Stimulated activated CD8-positive, alpha-beta memory T cell treated with anti-CD3 and anti-CD28 coated beads, Interleukin-2, amount 100 ng/mL, for 48 hours (primary cell): ENCODE data around the gene EPN2.
"Not testable (repeated sequence)": the region's sequence is repeated elsewhere in the genome, so short reads cannot be mapped to it uniquely, and the experiment has no call there.

Experiments
- DNase-seq, 2 donors: peaks; one replicate each; pipeline ENCODE4 v3.0.0-alpha.2; 2020; ENCODE audit warnings: low read depth in 2 of 2

The EPN2 gene

DNA sequence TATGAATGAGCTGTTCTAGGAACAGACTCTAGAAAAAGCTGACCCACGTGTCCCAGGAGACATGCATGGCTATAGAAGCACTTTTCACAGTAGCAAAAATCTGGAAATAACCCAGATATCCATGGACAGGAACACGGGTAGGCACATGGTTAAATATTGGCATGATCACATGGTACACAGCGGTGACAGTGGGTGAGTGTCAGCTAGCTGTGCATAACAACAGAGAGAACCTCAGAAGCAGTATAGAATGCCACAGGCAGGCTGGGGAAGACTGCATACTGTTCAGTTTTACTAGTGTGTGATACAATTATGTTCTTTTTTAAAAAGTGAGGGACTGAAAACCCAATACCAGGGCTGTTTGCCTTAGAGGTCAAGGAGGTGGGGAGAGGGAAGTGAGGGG lies 31.4 kb downstream of the EPN2 start:
- DNase-seq, result no peak

DNA sequence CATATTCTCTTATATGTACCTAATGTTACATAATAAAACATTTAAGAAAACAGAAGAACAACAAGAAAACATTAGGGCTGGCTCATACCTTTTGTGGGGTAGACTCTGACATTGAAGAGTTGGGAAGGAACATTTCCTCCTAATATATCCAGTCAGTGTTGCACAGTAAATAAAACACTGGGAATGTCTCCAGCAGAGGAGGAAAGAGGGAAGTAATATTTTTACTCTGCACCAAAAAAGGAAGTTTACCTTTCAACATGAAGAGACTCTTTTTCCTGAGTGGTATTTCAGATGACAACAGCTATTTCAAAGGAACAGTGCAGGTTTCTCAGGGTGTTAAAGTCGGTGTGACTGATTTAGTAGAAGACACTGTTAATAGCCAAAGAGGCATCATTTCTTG lies 31.9 kb downstream of the EPN2 start:
- DNase-seq, result no peak

DNA sequence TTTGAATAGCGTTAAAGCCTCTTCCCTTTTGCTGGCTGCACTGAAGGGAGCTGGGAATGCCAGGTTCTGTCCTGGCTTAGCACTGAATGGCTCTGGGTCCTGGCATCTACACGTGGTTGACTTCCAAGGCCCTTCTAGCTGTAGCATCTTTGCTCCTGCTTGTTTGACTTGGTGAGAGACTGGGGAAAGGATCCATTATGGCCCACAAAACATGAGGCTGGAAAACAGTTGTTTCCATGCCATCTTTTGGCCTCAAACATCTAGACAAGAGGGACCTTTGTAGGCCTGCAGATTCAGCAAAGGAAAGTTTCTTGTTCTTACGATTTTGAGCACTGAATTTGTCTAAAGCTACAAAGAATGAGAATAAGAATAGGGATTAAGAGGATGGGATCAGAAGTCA lies 32.5 kb downstream of the EPN2 start:
- DNase-seq, result no peak

DNA sequence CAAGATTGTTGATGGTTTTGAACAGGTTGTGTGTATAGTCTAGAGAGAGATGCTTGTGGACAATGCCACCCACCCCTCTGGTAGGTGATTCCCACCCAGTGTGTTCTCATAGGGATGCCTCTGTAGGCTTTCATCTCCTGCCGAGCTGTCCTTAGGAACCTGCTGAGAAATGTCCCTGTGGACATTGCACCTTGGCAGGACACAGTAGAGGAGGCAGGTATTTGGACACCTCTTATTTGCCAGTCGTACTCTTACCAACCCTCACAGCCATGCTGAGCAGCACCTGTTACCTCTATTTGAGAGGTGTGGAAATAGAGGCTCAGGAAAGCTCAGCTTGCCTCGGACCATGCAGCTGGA lies 33.2 kb downstream of the EPN2 start:
- DNase-seq, result no peak

DNA sequence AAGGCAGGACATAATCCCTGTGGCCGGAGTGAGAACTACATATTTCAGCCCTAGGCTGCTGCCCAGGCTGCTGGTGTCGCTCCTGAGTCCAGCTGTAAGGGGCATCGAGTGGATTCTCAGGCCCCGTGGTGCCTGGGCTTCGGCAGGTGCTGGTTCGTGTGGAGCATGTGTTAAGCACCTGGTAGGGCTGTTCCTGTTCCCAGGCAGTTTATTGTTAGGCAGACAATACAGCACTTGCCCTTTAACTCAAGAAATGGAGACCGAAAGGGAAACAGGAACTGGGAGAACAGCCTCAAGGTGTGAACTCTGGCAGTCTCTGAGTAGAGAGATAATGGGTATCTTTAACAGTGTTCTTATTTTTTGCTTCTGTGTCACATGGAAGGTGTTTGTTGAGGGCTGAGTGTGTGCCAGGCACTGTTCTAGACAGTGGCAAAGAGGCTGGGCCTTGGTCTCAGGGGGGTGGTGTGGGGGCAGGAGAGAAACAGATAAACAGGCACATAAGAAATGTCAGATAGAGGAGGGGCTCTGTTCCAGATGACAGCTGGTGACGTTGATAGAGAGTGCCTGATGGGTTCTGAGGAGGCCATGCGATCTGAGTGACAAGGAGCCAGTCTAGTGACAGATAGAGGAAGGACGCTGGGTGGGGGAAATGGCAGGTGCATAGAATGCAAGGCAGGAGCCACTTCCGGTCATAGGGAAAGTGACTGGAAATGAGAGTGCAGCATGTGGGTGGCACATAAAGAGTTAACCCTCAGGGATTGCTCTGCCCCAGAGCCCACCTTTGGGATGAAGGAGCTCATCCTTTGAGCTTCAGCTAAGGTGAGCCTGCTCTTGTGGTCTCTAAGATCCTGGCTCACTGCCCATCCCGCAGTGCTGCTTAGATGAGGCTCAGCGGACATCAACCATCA lies 33.8 kb downstream of the EPN2 start:
- DNase-seq, result no peak

DNA sequence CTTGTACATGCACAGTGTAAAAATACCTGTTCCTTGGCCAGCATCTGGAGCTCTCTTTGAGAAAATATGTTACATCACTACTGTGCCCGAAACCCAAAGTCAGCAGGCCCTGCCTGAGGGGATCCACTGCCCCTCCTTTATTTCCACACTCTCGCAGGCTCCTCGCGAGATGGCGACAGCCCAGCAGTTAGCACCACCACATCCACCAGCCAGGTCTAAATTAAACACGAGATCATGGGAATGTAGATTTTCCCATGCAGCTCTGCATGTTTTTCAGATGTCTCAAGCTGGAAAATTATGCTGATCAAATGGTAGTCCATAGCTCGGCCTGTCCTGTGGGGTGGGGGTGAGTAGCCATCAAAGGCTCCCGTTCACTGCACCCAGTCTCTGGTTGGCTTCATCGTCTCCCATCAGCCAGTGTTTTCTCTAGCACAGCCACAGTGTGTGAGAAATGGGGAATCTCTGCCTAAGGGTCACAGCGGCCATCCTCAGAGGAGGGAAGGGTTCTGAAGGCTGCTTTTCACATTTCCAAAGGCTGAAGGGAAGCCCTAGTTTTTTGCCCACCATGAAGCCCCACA lies 34.7 kb downstream of the EPN2 start:
- DNase-seq, result no peak

DNA sequence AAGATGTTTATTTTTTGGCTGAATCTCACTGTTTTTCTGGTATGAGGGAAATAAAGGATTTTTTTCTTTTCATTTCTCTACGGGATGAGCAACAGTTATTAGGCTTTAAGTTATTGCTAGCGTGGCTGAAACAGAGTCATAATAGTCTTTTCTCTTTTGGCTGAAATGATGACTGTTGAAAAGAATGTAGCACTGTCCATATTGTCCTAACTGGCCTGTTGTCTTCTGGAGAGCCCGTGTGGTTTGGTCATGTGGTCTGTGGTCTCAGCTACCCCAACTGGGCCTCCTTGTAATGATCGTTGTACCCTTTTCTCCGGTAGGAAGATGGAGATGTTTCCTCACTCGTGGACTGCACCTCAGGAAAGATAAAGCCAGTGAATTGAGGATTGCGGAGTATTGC lies 36.6 kb downstream of the EPN2 start:
- no peak for DNase-seq

DNA sequence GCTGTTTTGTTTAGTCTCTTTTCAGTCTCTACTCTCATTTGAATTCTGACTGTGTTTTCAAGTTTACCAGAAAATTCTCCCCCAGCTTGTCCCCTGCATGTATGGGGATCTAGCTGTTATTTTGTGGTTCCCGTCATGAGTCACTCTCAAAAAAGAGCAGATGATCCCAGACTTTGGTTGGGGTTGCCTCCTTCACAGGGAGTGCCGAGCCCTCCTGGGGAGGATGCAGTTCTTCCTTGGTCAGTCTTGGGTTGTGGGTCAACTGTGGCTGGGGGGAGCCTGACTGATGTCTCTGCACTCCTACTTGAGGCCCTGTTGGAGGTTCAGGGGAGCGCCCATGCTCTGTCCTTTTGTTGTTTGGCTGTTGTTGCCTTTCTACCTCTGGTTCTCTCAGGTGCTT lies 37.7 kb downstream of the EPN2 start:
- DNase-seq, result no peak

DNA sequence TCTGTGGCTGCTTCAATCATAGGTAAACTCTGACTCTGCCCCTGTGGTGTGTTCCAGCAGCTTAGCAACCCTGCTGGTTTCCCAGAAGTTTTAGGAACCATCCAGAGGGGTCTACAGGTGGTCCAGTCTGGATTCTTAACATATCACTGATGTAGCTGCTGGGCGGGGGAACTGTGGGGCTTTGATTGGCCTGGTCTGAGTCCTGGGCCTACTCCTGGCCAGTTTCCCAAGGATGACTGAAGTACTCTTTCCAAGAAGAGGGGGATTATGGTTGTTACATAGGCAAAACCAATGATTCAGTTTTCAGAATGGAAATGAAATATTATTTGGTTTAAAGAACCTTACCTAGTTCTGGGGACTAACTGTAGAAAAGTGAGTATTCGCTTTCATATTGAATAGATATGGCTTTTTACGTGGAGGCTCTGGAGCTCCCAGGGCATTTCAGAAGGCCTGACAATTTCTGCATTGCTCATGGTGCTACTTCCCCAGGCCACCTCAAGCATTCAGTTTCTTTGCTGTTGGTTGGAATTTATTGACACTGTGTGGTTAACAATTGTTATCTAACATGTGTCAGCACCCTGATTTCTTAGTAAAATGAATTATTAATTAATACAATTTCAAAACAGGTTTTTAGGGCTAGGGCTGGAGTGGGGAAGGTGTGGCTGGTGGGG lies 38.4 kb downstream of the EPN2 start:
- DNase-seq, result no peak

DNA sequence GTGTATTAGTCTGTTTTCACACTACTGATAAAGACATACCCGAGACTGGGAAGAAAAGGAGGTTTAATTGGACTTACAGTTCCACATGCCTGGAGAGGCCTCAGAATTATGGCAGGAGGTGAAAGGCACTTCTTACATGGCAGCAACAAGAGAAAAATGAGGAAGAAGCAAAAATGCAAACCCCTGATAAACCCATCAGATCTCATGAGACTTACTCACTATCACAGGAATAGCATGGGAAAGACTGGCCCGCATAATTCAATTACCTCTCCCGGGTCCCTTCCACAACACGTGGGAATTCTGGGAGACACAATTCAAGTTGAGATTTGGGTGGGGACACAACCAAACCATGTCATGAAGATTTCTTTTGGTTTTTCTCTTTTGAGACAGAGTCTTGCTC lies 41.1 kb downstream of the EPN2 start:
- not testable (repeated sequence) for DNase-seq

DNA sequence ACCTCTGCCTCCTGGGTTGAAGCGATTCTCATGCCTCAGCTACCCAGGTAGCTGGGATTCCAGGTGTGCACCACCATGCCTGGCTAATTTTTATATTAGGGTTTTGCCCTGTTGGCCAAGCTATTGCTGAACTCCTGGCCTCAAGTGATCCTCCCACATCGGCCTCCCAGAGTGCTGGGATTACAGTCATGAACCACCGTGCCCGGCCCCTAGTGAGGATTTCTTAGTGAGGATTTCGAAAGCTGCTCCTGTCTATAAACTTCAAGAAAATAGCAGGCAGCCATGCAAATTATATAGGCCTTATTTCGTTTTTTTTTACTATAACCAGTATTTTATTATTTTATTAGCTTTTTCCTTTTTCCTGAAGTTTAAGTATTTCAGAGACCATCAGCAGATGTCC lies 41.6 kb downstream of the EPN2 start:
- no peak for DNase-seq

DNA sequence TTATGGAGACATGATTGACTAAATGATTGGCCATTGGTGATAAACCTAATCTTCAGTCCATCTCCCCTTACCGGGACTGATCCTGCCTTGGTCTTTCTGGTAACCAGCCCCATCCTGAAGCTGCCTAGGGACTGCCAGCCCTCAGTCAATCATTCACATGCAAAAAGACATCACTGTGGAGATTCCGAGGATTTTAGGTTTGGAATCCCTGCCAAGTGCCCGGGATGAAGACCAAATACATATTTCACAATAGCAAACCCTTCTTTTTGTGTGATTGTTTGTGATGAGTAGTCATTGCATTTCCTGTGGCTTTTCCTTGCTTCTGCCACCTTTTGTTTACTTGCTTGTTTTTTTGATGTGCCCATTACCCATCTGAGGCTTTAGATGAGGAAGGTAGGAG lies 44.0 kb downstream of the EPN2 start:
- no peak for DNase-seq

DNA sequence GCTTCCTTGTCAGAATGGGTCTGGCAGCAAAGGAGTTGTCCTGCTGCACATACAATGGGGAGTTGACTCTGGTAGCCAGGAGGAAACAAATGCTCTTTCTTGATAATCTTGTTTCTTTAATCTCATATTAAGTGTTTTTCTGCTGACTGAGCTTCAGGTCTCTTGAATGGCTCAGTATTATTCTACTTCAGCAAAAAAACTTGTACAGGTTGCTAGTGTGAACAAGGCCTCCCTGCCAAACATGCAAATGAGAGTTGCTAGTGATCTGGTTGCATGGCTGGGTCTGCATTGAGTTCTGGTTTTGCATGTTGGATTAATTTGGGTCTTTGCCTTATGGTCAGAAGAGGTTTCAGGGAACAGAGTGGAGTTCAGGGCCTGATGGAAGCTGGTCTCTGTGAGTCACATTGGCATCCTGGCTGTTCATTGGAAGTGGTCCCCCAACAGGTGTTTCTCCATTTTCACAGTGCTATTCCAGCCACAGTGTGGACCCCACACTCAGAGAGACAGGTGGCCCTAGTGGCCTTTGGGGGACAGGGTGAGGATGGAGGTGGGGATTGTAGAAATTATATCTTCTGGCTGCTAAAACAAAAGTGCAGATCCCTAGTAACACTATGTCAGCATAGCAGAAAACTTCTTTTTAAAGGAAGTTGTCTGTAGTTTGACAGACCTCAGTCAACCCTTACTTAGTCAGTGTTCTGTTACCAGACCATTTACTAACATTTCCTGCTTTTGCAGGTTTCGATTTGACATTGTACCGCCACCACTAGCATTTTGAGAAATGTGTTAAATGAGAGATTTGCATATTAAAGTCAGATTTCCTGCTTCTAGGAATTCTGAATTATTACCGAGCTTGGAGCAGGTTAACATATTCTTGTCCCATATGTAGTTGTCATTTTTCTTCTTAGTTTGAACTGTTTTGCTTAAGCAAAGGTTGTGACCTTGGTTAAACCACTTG lies 47.1 kb downstream of the EPN2 start:
- no peak for DNase-seq

DNA sequence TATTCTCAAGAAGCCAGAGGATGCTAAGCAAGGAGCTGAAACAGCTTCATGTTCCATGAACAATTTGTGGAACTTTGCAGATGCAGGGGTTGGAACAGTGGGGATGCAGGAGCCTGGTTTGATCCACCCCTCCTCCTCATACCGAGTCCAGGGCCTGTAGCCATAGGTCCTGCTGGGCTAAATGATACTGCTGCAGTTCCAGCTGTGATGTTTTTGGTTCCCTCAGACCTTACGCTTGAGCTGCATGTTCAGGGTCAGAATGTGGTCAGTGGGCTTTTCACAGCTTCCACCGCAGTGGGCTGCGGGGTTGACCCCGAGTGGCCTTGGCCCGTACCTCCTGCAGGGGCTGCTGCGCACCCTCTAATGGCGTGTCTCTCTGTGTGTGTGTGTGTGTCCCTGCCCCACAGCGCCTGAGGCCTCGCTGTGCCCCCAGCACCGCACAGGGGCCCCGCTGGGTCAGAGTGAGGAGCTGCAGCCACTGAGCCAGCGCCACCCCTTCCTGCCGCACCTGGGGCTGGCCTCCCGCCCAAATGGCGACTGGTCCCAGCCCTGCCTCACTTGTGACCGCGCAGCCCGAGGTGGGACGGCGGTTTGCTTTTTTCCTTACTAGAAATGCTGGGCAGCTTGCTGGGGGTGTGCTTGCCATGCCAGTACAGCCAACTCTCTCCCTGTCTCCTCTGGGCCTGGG lies 48.2 kb downstream of the EPN2 start:
- DNase-seq, result no peak

DNA sequence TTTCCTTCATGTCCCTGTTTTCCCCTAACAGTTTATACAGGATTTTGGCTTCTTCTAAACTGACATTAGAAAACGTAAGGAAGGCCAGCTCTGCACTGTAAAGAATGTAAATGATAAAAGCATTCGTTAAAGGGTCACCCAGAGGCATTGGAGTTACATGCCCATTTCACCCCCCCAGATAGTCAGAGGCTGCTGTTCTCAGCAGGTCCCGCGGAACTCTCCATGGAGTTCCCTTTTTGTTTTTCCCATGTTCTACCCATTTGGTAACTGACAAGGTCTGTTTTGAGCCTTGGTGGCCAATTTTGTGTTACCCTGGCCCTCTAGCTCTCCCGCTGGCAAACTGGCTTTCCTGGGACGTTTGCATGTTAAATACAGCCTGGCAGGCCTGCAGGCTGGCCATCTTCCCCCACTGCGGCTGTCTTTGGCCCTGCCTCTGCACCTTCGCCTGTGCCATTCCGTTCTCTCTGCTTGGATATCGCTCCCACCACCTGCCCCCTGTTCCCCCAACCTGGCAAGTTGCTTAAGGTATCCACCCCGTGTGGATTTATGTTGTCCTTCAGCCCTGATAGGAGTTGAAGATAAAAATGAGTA lies 49.7 kb downstream of the EPN2 start:
- DNase-seq, result no peak

DNA sequence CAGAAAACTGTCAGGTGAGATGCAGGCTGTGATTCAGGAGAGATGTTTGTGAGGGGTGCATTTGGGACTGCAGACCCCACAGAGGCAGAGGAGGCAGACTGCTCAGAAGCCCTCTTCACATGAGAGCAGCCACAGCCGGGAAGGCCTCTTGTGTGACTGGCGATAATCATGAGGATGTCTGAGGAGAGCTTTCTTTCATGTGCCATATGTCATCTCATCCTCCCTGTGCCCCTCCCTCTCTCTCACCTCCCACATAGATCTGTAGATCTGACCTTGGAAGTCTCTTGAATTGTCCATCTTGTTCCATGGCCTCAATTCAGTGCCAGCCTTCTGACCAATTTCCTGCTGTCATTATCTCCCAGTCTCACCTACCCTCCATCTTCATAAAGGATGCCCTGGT lies 50.5 kb downstream of the EPN2 start:
- no peak for DNase-seq

DNA sequence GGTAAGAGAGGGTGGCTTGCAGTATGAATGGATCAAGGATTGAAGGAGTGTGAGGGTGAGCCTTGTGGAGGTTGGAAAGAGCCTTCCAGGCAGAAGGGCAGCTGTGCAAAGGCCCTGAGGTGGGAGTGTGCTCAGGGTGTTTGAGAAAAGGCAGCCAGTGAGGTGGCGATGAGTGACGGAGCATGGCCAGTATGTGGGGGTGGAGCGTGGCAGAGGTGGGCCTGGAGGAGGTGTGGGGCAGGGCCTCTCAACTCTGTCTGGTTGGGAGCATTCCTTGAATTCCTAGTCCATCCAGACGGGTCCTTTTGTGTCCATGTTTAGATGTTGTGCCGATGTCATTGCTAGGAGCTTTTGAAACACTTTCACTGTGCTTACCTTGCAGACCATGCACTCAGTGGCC lies 51.3 kb downstream of the EPN2 start:
- no peak for DNase-seq

DNA sequence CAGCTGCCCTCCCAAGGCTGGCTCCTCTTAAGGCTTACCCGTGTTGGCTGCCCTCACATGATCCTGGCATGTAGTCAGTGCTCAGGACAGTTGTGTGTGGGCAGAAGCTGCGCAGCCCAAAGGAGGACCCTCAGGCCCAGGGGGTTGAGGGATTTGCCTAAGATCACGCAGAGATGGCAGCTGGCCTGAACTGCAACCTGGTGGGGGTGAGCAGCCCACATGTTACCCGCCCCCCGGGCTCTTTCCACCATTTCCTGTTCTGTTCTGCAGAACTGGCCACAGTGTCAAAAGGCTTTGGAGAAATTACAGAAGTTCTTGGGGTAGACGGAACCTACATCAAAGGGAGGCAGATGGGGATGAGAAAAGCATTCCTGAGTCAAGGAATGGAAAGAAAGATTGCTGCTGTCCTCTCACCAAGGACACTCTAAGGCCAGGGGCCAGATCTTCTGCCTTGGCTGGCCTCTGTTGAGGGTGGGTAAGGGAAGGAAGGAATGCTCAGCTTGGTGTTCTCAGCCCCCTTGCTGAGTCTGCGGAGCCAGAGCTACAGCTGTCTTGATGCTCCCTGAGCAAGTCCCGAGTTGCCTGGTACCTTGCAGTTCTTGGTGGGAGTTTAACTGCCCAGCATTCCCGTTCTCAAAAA lies 53.0 kb downstream of the EPN2 start:
- DNase-seq, result no peak

DNA sequence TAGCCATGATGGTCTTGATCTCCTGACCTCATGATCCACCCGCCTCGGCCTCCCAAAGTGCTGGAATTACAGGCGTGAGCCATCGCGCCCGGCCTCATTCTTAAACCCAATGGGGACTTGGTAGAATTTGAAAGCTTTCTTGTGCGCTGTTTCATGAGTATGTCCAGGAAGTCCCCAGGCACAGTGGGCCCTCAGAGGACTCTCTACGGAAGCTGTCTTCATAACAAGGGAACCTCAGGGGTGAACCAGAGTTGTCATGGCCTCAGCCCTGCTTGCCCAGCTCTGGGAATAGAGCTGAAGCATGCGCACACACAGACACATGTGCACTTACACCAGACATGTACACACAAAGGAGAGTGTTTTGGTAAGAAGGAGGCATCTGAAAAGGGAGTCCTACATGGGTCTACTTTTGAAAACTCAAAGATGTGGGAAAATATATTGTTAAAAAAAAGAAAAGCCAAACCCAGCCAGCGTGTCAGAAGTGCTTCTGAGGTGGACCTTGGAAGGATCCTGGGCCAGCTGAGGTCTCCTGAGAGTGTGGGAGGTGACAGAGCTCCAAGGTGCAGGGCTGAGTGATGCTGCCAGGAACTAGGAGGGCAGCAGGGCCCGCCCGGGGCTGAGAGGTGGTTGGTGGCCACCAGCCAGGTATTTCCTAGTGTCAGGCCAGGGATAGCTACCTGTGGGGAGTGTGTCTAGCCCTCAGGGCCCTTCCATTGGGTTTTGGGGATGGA lies 54.6 kb downstream of the EPN2 start:
- DNase-seq, result no peak

DNA sequence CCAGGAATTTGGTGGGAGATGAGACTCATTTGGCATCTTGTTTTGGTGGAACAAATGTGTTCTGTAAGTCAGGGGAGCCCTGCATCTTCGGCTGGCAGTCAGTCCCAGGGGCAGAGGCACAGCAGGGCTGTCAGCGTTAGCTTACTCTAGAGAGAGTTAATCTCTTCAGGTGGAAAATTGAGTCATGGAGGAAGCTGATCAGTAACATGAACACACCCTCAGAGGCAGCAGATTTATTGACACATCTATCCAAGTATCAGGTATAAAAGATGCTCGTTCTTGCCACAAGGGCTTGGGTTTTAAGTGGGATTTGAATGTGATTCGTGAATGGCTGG lies 55.2 kb downstream of the EPN2 start:
- DNase-seq, result no peak
